ENCODE data around the gene ELOVL5. TPM values are rescaled to one million over a fixed set of nuclear protein-coding genes. Genes with fewer than 3 reads are reported as not detected.

Gene ELOVL5
- total RNA-seq, 4 donors from 2014 or later: 5.6 to 7.2 (median 6.2) TPM

- Histone ChIP-seq H3K27me3 (no peaks in the 10 kb centered on the region), H3K27ac (no peak overlapping the region), H3K4me3 (no peak overlapping the region), H3K9me3 (no peaks in the 10 kb centered on the region), H3K4me1 (no peaks in the 10 kb centered on the region), H3K36me3 (no peaks in the 10 kb centered on the region)
- intact Hi-C loops (cut with DNase I; ENCODE audit: low total_unique reads) (no loop called here), in situ Hi-C loops (cut with MboI; ENCODE audit: low sequenced_read_pairs in 4 of 4) (no loop called here)
- DNase-seq: no peak
- TF ChIP-seq CTCF (IDR thresholded peaks at IDR 0.05 in 4 of 5, conservative IDR thresholded peaks at IDR 0.05 in 1 of 5) (no peak), POLR2A (IDR thresholded peaks at IDR 0.05) (no peak)
- ATAC-seq: no peak
Observed at GRCh38 chr6:53369876-53370515, 21.2 kb upstream of the ELOVL5 start.

GRCh38 chr6:53369051-53369450 is 20.3 kb upstream of the ELOVL5 start:
- Histone ChIP-seq H3K36me3 (no peaks in the 10 kb centered on the region), H3K27me3 (no peaks in the 10 kb centered on the region), H3K27ac (no peak overlapping the region), H3K4me3 (no peak overlapping the region), H3K4me1 (no peaks in the 10 kb centered on the region), H3K9me3 (no peaks in the 10 kb centered on the region)
- TF ChIP-seq POLR2A (IDR thresholded peaks at IDR 0.05) (no peak), CTCF (IDR thresholded peaks at IDR 0.05 in 4 of 5, conservative IDR thresholded peaks at IDR 0.05 in 1 of 5) (no peak)
- DNase-seq (no peak), ATAC-seq (no peak)
- in situ Hi-C loops (cut with MboI; ENCODE audit: low sequenced_read_pairs in 4 of 4): no loop called here
- intact Hi-C loops (cut with DNase I; ENCODE audit: low total_unique reads): no loop called here

GRCh38 chr6:53366128-53366641 is 17.4 kb upstream of the ELOVL5 start:
- H3K9me3 ChIP-seq: no peaks in the 10 kb centered on the region
- TF ChIP-seq POLR2A (IDR thresholded peaks at IDR 0.05): no peak
- no peak for TF ChIP-seq CTCF (IDR thresholded peaks at IDR 0.05 in 4 of 5, conservative IDR thresholded peaks at IDR 0.05 in 1 of 5)
- no peaks in the 10 kb centered on the region for H3K4me1 ChIP-seq
- H3K36me3 ChIP-seq: no peaks in the 10 kb centered on the region
- DNase-seq: no peak
- H3K27ac ChIP-seq: no peak overlapping the region
- no peak for ATAC-seq
- H3K4me3 ChIP-seq: no peak overlapping the region
- in situ Hi-C loops (cut with MboI; ENCODE audit: low sequenced_read_pairs in 4 of 4) (no loop called here), intact Hi-C loops (cut with DNase I; ENCODE audit: low total_unique reads) (no loop called here)
- H3K27me3 ChIP-seq: no peaks in the 10 kb centered on the region

GRCh38 chr6:53363341-53364079 is 14.8 kb upstream of the ELOVL5 start:
- H3K4me3 ChIP-seq: no peak overlapping the region
- no peak for ATAC-seq
- H3K4me1 ChIP-seq: peaks cover 0 to 3% of the 10 kb centered on the region in 2 donors
- no peaks in the 10 kb centered on the region for H3K36me3 ChIP-seq
- H3K27me3 ChIP-seq: no peaks in the 10 kb centered on the region
- intact Hi-C loops (cut with DNase I; ENCODE audit: low total_unique reads): no loop called here
- in situ Hi-C loops (cut with MboI; ENCODE audit: low sequenced_read_pairs in 4 of 4): no loop called here
- H3K9me3 ChIP-seq: no peaks in the 10 kb centered on the region
- no peak for DNase-seq
- no peak overlapping the region for H3K27ac ChIP-seq
- TF ChIP-seq CTCF (IDR thresholded peaks at IDR 0.05 in 4 of 5, conservative IDR thresholded peaks at IDR 0.05 in 1 of 5): no peak
- no peak for TF ChIP-seq POLR2A (IDR thresholded peaks at IDR 0.05)

All from gastrocnemius medialis (tissue), 4 donors.